ENCODE data around the gene MSLN.

Gene MSLN

DNA sequence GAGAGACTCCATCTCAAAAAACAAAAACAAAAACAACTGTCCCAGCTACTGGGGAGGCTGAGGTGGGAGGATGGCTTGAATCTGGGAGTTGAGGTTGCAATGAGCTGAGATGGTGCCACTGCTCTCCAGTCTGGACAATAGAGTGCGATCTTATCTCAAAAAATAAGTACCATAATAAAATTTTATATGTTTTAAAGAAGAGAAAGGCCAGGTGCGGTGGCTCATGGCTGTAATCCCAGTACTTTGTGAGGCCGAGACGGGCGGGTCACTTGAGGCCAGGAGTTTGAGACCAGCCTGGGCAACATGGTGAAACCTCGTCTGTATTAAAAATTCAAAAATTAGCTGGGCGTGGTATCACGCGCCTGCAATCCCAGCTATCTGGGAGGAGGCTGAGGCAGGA lies 16.3 kb downstream of the MSLN start:
- no peak for DNase-seq (ENCODE audit: low read depth)

DNA sequence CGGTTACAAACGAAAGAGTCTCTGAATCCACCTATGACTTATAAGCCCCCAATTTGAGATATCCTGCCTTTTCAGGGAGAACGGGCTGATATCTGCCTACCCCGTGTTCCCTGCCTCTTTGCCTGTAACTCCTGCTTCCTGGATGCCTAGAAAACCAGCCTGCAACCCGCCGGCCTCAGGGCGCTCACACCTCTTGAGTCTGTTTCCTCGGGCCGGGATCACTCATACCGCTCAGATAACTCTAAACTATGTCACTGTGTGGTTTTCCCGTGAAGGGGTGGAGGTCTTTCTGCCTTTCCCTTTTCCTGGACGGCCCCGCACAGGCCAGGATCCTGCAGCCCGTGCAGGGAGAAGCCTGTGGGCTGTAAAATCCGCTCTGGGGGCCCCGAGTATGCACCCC lies 17.3 kb downstream of the MSLN start:
- DNase-seq (ENCODE audit: low read depth), result peak; percentile 27

DNA sequence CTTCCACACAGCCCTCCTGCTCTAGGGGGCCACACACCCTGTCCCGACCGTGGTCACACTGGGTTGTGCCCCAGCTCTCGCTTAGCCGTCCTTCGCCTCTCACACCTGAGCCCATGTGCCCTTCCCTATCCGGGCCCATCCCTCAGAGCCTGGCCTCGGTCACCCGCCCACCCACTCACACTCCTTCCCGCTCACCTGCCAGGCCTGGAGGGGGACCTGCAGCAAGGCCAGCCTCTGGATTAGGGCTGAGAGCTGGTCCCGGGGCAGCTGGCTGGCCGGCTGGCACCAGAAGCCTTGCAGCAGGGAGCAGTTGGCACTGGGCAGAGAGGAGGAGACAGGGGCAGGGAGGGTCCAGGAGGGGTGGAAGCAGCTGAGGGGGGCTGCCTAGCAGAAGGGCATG lies 17.9 kb downstream of the MSLN start:
- DNase-seq (ENCODE audit: low read depth), result no peak

DNA sequence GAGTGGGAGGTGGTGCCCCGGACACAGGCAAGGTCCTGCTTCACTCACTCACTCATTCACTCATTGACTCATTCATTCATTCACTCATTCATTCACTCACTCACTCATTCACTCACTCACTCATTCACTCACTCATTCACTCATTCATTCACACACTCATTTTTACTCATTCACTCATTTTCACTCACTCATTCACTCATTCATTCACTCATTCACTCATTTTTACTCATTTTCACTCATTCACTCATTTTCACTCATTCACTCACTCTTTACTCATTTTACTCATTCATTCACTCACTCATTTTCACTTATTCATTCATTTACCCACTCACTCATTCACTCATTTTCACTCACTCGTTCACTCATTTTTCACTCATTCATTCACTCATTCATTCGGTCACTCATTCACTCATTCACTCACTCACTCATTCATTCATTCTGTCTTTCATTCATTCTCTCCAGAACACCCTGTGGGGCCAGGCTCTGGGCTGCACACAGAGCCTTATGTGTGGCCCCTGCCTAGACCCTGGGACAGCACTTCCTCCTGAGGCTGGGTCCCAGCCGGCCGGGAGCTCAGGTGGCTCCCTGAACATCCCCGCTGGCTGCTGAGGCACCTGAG lies 18.5 kb downstream of the MSLN start:
- no peak for DNase-seq (ENCODE audit: low read depth)

DNA sequence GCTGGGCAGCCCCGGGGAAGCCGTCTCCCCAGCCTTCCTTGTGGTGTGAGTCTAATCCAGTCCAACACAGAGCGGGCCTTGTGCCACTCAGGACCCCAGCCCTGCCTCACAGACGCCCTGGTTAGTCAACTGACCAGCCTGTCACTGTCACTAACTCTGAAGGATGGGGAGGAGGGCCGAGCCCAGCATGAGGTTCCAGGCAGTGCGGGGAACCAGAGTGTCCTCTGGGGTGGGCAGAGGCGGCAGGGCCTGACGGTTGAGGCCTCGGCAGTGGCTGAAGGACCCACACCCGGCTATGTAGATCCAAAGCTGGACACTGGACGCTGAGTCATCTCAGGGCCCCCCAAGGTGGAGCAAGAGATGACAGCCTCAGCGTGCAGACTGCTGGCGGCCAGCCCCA lies 19.0 kb downstream of the MSLN start:
- DNase-seq (ENCODE audit: low read depth), result no peak

DNA sequence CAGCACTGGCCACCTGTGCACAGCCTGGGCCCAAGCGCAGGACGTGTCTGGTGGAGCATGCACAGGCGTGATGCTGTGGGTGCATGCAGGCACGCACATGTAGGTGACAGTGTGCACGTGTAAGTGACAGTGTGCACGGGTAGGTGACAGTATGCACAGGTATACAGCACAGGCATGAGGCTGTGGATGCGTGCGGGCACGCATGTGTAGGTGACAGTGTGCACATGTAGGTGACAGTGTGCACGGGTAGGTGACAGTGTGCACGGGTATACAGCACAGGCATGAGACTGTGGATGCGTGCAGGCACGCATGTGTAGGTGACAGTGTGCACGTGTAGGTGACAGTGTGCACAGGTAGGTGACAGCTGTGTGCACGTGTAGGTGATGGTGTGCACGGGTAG lies 19.8 kb downstream of the MSLN start:
- DNase-seq (ENCODE audit: low read depth), result no peak

DNA sequence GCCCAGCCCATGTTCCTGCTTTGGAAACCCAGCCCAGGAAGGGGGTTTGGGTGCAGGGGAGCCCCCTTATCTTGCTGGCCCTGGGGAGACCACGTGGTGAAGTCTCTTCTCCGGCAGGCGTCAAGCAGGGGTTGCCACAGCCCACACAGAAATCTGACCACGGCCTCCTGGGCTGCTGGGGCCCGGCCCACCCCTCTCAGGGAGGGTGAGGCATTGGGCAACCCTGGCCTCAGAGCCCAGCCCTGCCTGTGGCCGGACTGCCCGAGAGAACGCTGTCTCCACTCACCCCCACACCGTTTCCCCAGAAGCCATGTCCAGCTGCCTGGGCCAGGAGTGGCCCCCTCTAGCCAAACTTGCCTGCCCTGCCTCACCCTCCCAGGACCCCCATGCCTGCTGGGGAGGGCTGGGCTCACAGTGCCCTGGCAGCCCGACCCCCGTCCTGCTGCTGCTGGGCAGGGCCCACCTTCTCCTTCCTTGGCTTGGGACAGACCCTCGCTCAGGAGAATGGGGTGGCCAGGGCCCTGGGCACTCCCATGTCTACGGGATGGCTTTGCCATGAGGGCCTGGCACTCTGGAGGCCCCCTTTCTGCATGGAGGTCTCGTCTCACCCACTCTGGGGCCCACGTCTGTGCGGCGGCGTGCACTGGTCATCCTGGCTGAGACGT lies 20.9 kb downstream of the MSLN start:
- peak; percentile 79 for DNase-seq (ENCODE audit: low read depth)

DNA sequence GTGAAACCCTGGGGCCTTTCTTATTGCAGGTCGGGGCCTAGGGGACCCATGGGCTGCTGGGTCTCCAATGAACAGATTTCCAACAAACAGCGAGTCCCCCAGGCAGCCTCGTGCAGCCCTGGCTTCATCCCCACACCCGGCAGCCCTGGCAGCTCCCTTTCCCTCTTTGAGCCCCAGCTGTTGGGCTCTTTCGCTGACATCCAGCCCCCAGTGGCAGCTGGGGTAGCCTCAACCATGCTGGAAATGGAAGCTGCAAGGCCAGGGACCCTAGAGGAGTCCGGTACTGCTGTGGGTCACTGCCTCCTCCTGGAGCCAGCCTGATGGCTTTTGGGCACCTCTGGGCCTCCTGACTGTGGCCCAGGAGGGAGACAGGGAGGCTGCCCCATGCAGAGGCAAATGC lies 21.7 kb downstream of the MSLN start:
- DNase-seq (ENCODE audit: low read depth), result no peak

DNA sequence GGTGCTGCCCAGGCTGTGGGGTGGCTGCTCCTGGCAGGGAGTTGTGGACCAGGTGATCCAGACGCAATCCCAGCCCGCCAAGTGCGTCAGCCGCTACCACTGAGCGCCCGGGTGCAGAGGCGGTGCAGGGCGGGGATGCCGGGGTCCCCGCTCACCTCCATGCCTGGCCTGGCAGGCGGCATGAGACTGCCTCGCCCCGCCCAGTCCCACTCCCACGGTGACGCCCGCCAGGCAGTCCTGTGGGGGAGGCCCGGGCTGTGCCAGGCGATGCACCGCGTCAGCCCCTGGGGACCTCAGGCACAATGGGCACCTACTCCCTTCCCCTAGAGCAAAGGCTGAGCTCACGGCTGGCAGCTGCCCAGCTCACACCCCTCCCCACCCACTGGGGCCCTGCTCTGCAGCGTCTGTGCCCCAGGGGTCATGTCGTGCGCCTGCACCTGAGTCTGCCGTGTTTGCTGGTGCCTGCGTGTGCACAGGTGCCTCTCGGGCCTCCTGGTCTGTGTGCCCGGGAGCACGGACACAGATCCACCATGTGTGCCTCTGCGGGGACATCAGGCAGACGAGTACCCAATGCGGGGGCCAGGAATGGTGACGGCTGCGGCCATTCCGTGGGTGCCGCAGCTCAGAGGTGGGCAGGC lies 22.4 kb downstream of the MSLN start:
- DNase-seq (ENCODE audit: low read depth), result no peak

DNA sequence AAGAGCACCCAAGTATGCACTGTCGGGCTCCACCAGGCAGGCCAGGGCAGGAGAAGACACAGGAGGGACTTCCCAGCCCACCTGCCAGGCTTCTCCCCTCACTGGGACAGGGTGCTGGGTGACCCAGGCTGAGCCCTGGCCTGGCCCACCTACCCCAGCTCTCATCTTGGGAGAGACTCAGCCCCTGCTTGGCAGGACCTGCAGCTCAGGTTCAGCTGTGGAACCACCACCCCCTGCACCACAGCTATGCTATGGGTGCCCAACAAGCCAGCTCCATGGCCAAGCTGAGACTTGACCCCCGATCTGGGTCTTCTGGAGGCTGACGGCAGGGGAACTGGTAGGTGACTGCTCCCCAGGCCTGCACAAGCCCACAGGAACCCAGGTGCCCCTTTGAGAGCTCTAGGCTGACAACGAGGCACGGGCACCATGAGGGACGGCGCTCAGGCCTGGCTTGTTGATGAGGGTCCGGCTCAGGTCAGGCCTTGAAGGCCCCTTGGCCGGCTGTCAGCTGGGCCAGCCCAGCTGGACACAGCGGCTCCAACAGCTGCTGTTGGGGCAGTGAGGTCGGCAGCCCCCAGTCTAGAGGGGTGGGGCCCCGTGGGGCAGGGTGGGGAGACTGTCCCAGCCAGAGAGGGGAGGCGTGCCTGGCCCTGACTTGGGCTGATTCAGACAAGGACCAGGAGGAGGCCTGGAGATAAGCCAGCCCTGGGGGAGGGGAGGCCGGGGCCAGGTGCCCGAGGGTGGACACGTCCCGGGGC lies 23.0 kb downstream of the MSLN start:
- peak; percentile 34 for DNase-seq (ENCODE audit: low read depth)

DNA sequence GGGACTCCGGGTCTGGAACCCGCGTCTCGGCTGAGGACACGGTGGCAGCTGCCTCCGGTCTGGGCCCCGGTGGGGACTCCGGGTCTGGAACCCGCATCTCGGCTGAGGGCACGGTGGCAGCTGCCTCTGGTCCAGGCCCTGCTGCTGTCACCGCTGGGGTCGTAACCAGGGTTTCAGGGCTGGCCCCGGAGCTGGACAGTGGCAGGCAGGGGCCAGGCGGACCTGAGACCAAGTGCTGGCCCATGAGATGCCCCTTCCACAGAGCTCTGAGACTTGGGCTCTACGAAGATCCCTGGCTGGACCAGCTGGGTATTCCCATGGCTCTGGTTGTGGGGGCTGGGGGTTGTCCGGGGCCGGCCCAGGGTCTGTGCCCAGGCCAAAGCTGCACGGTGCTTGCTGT lies 23.9 kb downstream of the MSLN start:
- no peak for DNase-seq (ENCODE audit: low read depth)

DNA sequence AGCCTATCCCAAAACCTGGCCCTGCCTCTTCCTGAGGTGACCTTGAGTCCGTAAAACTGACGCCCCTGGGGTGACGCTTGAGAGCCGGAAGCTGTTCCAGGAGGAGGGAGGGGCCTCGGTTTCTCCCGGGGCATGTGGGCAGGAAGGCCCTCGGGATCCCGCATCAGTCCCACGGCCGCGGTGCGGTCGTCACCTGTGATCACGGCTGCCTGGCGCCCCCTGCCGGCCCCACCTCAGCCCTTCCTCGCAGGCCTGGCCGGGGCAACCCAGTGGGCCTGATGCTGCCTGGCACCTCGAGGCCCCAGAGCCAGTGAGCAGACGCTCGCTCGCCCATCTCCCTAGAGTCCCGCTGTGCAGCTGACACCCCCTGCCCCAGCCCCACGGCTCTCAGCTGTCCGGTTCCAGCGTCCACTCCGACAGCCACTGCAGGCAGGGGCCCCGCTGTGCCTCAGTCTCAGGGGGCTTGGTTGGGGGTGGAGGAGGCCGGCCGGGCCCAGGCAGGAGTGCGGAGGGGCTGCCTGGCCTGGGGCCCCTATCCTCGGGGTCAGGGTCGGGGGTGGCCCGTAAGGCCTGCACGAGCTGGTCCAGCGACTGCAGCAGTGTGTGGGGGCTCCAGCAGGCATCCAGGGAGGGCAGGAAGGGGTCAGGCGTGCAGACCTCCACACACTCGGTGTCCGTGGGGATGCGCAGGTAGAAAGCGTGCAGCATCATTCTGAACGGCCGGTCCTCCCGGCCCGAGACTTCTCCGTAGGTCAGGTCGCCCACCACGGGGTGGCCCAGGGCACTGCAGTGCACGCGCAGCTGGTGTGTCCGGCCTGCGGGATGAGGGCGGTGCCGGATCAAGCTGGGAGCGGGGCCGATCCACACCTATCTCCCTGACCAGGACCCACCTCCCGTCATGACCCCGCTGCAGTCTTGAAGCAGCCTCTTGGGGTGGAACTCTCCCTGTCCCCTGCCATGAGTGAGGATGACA lies 25.3 kb downstream of the MSLN start:
- DNase-seq (ENCODE audit: low read depth), result peak; percentile 65

DNA sequence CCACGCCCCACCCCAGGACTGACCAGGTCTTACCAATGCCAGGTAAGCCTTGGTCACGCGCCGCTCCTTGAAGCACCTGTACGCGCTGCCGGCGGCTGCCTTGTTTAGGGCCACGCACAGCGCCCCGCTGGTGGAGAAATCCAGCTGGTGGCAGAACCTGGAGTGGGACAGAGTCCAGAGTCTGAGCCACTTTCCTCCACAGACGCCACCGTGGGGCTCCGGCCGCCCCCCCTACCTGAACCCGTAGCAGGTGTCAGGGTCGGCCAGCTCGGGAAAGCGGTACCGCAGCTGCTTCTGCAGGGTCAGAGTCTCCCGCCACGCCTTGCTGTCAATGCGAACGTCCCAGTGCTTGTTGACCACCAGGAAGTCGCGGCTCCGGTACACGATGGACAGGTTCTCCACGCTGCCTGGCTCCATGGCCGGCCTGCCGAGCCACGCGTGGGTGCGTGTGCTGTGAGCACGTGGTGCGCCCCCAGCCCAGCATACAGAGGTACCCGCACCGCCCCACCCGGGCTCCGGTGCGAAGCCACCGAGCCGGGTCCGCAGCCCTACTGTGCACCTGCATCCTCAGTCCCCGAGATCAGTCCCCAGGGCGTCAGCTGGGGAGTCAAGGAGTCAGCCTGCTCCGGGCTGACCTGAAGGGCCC lies 26.9 kb downstream of the MSLN start:
- no peak for DNase-seq (ENCODE audit: low read depth)

DNA sequence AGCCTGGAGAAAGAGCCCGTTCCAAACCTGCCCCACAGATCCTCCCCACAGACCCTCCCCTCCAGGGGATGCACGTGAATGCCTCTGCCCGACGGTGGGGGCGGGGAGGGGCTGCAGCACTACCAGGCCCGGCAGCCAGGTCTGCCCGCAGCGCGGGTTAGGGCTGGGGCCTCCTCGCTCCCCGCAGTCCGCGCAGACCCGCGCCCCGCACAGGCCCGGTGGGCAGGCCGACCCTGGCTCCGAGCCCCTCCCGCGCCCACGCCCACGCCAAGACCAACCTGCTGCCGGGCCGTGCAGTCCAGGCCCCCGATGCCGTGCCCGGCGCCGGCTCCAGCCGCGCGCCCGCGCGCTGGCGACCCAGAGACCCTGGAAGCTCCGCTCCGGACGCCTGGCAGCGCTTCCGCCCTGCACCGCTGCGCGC lies 27.5 kb downstream of the MSLN start, which contains the start of gene RPUSD1:
TSS of gene RPUSD1 (minus strand) at position 404 of the 421 bp plus-strand sequence. CDS start 644 bp downstream, outside the sequence.
- no peak for DNase-seq (ENCODE audit: low read depth)

DNA sequence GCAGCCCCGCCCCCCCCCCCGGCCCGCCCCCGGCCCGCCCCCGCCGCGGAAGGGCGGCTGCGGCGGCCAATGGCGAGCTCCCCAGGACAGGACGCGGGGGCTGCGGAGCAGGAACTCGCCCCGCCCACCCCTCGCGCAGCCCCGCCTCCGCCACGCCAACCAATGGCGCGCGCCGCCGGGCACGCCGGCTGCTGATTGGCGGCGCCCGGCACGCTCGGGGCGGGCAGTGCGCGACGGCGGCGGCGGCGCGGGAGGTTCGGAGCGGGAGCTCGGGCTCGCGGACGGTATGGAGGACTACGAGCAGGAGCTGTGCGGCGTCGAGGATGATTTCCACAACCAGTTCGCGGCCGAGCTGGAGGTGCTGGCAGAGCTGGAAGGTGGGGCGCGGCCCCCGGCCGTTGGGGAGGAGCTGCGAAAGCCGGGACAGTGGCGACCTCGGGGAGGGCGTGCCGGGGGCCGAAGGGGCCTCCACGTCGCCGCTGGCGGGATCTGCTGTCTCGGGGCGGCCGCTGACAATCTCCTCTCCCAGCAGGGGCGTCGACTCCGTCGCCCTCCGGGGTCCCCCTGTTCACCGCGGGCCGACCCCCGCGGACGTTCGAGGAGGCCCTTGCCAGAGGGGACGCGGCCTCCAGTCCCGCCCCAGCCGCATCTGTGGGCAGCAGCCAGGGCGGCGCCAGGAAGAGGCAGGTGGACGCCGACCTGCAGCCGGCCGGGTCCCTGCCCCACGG lies 28.0 kb downstream of the MSLN start, which contains the start of gene CHTF18:
TSS of gene CHTF18 (plus strand) at position 222 of the 728 bp plus-strand sequence. CDS start at position 287, 65 bp downstream.
- DNase-seq (ENCODE audit: low read depth), result peak; percentile 81

DNA sequence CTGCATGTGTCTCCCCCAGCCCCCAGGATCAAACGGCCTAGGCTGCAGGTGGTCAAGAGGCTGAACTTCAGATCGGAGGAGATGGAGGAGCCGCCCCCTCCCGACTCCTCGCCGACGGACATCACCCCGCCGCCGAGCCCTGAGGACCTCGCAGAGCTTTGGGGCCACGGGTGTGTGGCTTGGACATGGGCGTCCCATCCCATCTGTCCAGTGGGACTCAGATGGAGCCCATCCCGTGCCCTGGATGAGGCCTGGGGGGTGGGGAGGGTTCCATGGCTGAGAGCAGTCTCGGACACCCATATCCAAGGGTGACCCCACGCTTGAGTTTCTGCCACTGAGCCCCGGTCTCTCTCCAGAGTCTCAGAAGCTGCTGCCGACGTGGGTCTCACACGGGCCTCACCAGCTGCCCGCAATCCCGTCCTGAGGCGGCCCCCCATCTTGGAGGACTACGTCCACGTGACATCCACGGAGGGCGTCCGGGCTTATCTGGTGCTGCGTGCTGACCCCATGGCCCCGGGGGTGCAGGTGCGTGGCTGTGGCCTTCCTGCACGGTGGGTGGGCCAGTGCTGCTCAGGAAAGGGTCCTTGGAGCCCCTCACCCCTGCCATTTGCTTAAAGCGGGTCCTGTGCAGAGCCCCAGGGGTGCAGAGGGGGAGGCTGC lies 28.8 kb downstream of the MSLN start:
- no peak for DNase-seq (ENCODE audit: low read depth)

DNA sequence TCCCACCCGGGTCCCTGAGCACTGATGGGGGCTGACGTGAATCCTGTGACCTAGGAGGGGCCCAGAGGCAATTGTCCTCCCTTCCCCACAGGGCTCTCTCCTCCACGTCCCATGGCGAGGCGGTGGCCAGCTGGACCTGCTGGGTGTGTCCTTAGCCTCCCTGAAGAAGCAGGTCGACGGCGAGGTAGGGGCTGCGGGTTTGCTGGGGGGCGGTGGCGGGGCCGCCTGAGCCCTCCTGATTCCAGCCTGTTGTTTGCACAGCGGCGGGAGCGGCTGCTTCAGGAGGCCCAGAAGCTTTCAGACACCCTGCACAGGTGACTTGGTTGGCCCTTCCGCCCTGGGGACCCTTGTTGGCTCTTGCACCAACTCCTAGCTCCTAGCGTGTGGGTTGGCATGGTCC lies 29.6 kb downstream of the MSLN start:
- no peak for DNase-seq (ENCODE audit: low read depth)

DNA sequence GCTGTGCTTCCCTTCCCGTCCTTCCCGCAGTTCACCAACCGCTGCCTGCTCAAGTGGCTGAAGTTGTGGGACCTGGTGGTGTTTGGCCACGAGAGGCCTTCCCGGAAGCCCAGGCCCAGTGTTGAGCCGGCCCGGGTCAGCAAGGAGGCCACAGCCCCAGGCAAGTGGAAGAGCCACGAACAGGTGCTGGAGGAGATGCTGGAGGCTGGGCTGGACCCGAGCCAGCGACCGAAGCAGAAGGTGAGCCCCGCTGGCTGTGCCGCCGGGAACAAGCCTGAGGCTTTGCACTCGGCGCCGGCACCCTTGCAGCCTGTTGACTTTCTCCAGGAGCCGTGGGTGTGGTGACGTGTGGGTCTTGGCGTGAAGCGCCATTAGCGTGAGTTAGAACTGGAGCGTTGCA lies 30.6 kb downstream of the MSLN start:
- DNase-seq (ENCODE audit: low read depth), result no peak

DNA sequence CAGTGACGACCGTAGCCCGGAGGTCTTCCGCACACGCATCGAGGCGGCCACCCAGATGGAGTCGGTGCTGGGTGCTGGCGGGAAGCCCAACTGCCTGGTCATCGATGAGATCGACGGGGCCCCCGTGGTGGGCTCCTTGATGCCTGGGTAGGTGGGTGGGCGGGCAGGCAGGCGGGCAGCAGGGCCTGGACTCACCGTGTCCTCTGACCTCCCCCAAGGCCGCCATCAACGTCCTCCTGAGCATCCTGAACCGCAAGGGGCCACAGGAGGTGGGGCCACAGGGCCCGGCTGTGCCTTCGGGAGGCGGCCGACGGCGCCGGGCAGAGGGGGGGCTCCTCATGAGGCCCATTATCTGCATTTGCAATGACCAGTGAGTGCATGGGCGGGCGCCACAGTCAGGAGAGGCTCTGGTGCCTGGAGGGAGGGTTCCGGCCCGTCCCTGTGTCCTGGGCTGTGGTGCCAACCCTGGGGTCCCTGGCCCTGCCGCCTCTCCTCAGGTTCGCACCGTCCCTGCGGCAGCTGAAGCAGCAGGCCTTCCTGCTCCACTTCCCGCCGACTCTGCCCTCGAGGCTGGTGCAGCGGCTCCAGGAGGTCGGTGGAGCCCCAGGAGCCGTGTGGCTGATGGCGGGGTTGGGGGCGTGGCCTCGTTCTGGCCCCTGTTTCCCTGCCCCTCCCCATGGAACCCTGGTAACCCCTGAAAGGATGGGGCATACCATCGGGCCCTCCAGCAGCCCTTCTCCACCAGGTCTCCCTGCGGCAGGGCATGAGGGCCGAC lies 31.9 kb downstream of the MSLN start:
- DNase-seq (ENCODE audit: low read depth), result no peak

All from amniotic epithelial cell (primary cell).